ENCODE results near the gene POLR2L.

The POLR2L gene

DNA sequence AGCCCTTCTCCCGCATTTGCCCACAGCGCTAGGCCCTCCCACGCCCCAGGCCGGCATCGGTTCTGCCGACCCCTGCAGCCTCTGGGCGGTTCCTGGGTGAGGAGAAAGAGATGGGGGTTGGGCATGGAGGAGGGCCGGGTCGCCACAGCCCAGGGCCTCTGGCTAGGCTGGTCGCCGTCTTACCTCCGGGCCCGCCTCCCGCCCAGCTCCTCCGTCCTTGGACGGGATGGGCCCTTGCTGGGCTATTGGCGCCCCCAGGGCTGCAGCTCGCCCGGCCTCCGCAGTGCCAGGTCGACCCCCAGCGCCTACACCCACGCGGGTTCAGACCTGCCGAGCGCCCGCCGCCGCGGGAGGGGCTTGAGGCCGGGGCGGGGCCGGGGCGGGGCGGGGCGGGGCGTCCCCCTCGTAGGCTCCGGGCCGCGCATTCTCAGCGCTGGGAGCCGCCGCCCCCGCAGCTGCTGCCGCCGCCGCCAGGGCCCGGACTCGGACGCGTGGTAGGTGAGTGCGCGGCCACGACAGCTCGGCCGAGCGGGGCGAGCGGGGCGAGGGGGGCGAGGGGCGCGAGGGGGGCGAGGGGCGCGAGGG lies 9.7 kb downstream of the POLR2L start, which contains the start of gene CD151:
Gene CD151 (plus strand): TSS at position 424 of the 585 bp plus-strand sequence. CDS start 3,118 bp downstream, outside the sequence.
- Histone ChIP-seq H3K4me2 (ENCODE audit: low read length) (peak within 1 kb of the TSS; percentile 62), H3K79me2 (ENCODE audit: control insufficient read depth, low read length) (no peaks in the 10 kb centered on the region), H3K9me3 (ENCODE audit: control insufficient read depth, insufficient read depth, low read length) (no peaks in the 10 kb centered on the region), H3K36me3 (ENCODE audit: control insufficient read depth, low read length) (peaks cover 2% of the 10 kb centered on the region; the same call in 1 of the 2 replicates), H4K20me1 (ENCODE audit: control insufficient read depth, insufficient read depth, low read depth, low read length) (no peaks in the 10 kb centered on the region; the same call in 1 of the 2 replicates), H3K4me3 (ENCODE audit: low read length) (peak within 1 kb of the TSS; percentile 45), H3K4me1 (ENCODE audit: control insufficient read depth, low read length) (peaks cover 46% of the 10 kb centered on the region), H3K27ac (ENCODE audit: low read depth, low read length) (no peak within 1 kb of the TSS), H3K9me2 (replicated peaks; ENCODE audit: control insufficient read depth, low read length) (no peaks in the 10 kb centered on the region), H3F3A (ENCODE audit: control insufficient read depth, insufficient read depth) (no peaks in the 10 kb centered on the region; the same call in 1 of the 2 replicates), H3K27me3 (ENCODE audit: control insufficient read depth, low read length) (peaks cover 72% of the 10 kb centered on the region)
- TF ChIP-seq EZH2phosphoT487 (IDR thresholded peaks at IDR 0.05; ENCODE audit: borderline replicate concordance, low read length) (no peak), CTCF (IDR thresholded peaks at IDR 0.05; ENCODE audit: low read depth, low read length, poor library complexity, severe bottlenecking) (no peak)

GRCh38 chr11:831961-832528 lies 10.3 kb downstream of the POLR2L start:
- Histone ChIP-seq H3K79me2 (ENCODE audit: control insufficient read depth, low read length) (no peaks in the 10 kb centered on the region), H3K4me2 (ENCODE audit: low read length) (peak overlapping the region; percentile 62), H3K27ac (ENCODE audit: low read depth, low read length) (no peak overlapping the region), H3F3A (ENCODE audit: control insufficient read depth, insufficient read depth) (no peaks in the 10 kb centered on the region; the same call in 1 of the 2 replicates), H4K20me1 (ENCODE audit: control insufficient read depth, insufficient read depth, low read depth, low read length) (no peaks in the 10 kb centered on the region; the same call in 1 of the 2 replicates), H3K9me2 (replicated peaks; ENCODE audit: control insufficient read depth, low read length) (no peaks in the 10 kb centered on the region), H3K4me1 (ENCODE audit: control insufficient read depth, low read length) (peaks cover 52% of the 10 kb centered on the region), H3K27me3 (ENCODE audit: control insufficient read depth, low read length) (peaks cover 77% of the 10 kb centered on the region), H3K4me3 (ENCODE audit: low read length) (peak overlapping the region; percentile 45), H3K9me3 (ENCODE audit: control insufficient read depth, insufficient read depth, low read length) (no peaks in the 10 kb centered on the region), H3K36me3 (ENCODE audit: control insufficient read depth, low read length) (no peaks in the 10 kb centered on the region)
- TF ChIP-seq EZH2phosphoT487 (IDR thresholded peaks at IDR 0.05; ENCODE audit: borderline replicate concordance, low read length) (peak; percentile 39; the same call in 1 of the 2 replicates), CTCF (IDR thresholded peaks at IDR 0.05; ENCODE audit: low read depth, low read length, poor library complexity, severe bottlenecking) (no peak)

DNA sequence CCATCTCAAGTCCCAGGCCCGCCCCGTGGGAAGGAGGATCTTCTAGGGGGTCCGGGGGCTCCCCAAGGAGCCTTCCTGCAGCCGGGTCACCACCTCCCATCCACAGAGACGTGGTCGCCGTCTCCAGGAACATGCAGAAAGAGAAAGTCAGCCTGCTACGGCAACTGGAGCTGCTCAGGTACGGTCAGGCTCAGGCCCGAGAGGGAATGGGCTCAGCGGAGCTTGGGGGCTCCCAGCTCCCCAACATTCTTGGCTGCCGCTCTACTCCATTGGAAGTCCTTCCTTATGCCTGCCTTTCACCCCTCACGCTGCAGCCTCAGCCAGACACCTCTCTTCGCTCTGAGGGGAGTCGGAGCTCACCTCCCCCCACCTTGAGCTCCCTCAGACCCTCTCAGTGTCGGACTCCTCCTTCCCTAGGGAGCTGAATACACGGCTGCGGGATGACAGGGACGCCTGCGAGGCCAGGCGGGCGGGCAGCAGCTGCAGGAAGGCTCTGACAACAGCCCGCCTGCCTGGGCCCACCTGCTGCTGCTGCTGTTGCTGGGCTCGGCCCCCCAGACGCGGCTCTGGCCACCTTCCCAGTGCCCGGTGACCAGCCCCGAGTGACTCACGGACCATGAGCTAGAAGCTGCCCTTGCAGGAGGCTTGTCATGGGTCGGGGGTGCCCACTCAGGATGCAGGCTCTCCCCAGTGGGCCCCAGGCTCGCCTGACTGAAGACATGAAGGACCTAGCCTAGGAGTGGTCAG lies 11.0 kb downstream of the POLR2L start:
- TF ChIP-seq EZH2phosphoT487 (IDR thresholded peaks at IDR 0.05; ENCODE audit: borderline replicate concordance, low read length): no peak
- no peak for TF ChIP-seq CTCF (IDR thresholded peaks at IDR 0.05; ENCODE audit: low read depth, low read length, poor library complexity, severe bottlenecking)
- Histone ChIP-seq H3K36me3 (ENCODE audit: control insufficient read depth, low read length) (no peaks in the 10 kb centered on the region), H3K27me3 (ENCODE audit: control insufficient read depth, low read length) (peaks cover 81% of the 10 kb centered on the region), H3K4me3 (ENCODE audit: low read length) (no peak overlapping the region), H3K4me2 (ENCODE audit: low read length) (peak overlapping the region; percentile 62), H3K4me1 (ENCODE audit: control insufficient read depth, low read length) (peaks cover 60% of the 10 kb centered on the region), H3K27ac (ENCODE audit: low read depth, low read length) (no peak overlapping the region), H3K79me2 (ENCODE audit: control insufficient read depth, low read length) (no peaks in the 10 kb centered on the region), H4K20me1 (ENCODE audit: control insufficient read depth, insufficient read depth, low read depth, low read length) (no peaks in the 10 kb centered on the region; the same call in 1 of the 2 replicates), H3K9me3 (ENCODE audit: control insufficient read depth, insufficient read depth, low read length) (no peaks in the 10 kb centered on the region), H3K9me2 (replicated peaks; ENCODE audit: control insufficient read depth, low read length) (no peaks in the 10 kb centered on the region), H3F3A (ENCODE audit: control insufficient read depth, insufficient read depth) (no peaks in the 10 kb centered on the region; the same call in 1 of the 2 replicates)

Data from DOHH2 (cell line).